Measurements from ENCODE around the gene ZNF536. TPM values are rescaled to one million over a fixed set of nuclear protein-coding genes. Genes with fewer than 3 reads are reported as not detected.
"Not testable (repeated sequence)": the region's sequence is repeated elsewhere in the genome, so short reads cannot be mapped to it uniquely, and the experiment has no call there.

The ZNF536 gene
- total RNA-seq, 6 donors from 2014 or later = 0.34 to 0.78 (median 0.71) TPM; not detected in 2

- Histone ChIP-seq H3K9me3 (no peaks in the 10 kb centered on the region), H3K36me3 (no peaks in the 10 kb centered on the region), H3K27ac (no peak overlapping the region), H3K4me1 (no peaks in the 10 kb centered on the region), H3K4me3 (no peak overlapping the region), H3K27me3 (no peaks in the 10 kb centered on the region)
- DNase-seq = no peak
- no peak for TF ChIP-seq CTCF (IDR thresholded peaks at IDR 0.05)
- no peak for TF ChIP-seq EP300 (IDR thresholded peaks at IDR 0.05)
- no peak for TF ChIP-seq POLR2A (IDR thresholded peaks at IDR 0.05)
- no peak for TF ChIP-seq POLR2AphosphoS5 (IDR thresholded peaks at IDR 0.05)
- 40 to 89% methylated on average over 1 to 2 of the region's 2 CpGs for WGBS, 2 donors
- no peak for ATAC-seq (ENCODE audit: low FRiP score in 2 of 2)
These were observed 87.7 kb downstream of the ZNF536 start for GRCh38 chr19:30459859-30460258.

- Histone ChIP-seq H3K36me3 (no peaks in the 10 kb centered on the region), H3K4me3 (no peak overlapping the region), H3K27ac (no peak overlapping the region), H3K9me3 (no peaks in the 10 kb centered on the region), H3K27me3 (no peaks in the 10 kb centered on the region), H3K4me1 (no peaks in the 10 kb centered on the region)
- no peak for TF ChIP-seq EP300 (IDR thresholded peaks at IDR 0.05)
- no peak for TF ChIP-seq CTCF (IDR thresholded peaks at IDR 0.05)
- TF ChIP-seq POLR2AphosphoS5 (IDR thresholded peaks at IDR 0.05) = no peak
- TF ChIP-seq POLR2A (IDR thresholded peaks at IDR 0.05) = no peak
- 89 to 91% methylated on average over 7 to 8 of the region's 8 CpGs for WGBS, 2 donors
- DNase-seq (no peak), ATAC-seq (ENCODE audit: low FRiP score in 2 of 2) (no peak)
These were observed 92.0 kb downstream of the ZNF536 start for GRCh38 chr19:30464162-30464561.

GRCh38 chr19:30466598-30466997, 94.4 kb downstream of the ZNF536 start:
- H3K27ac ChIP-seq; ATAC-seq (ENCODE audit: low FRiP score in 2 of 2); H3K9me3 ChIP-seq; H3K27me3 ChIP-seq; H3K4me1 ChIP-seq; H3K4me3 ChIP-seq; DNase-seq; H3K36me3 ChIP-seq: not testable (repeated sequence)
- 93 to 94% methylated on average over 4 of the region's 4 CpGs for WGBS, 2 donors

GRCh38 chr19:30467239-30467638, 95.1 kb downstream of the ZNF536 start:
- no peak overlapping the region for H3K4me3 ChIP-seq
- WGBS, 2 donors = 89 to 91% methylated on average over 4 of the region's 4 CpGs
- DNase-seq (no peak), ATAC-seq (ENCODE audit: low FRiP score in 2 of 2) (no peak)
- no peaks in the 10 kb centered on the region for H3K27me3 ChIP-seq
- H3K9me3 ChIP-seq = no peaks in the 10 kb centered on the region
- H3K27ac ChIP-seq = no peak overlapping the region
- no peaks in the 10 kb centered on the region for H3K4me1 ChIP-seq
- no peaks in the 10 kb centered on the region for H3K36me3 ChIP-seq
- no peak for TF ChIP-seq POLR2A (IDR thresholded peaks at IDR 0.05)
- TF ChIP-seq POLR2AphosphoS5 (IDR thresholded peaks at IDR 0.05) = no peak
- TF ChIP-seq CTCF (IDR thresholded peaks at IDR 0.05) = no peak
- no peak for TF ChIP-seq EP300 (IDR thresholded peaks at IDR 0.05)

- H3K27ac ChIP-seq = no peak overlapping the region
- ATAC-seq (ENCODE audit: low FRiP score in 2 of 2) (no peak), DNase-seq (no peak)
- H3K4me1 ChIP-seq = no peaks in the 10 kb centered on the region
- no peaks in the 10 kb centered on the region for H3K36me3 ChIP-seq
- WGBS, 2 donors = 51 to 58% methylated on average over 5 of the region's 5 CpGs
- peaks cover 0 to 7% (median 0%) of the 10 kb centered on the region in 4 donors for H3K9me3 ChIP-seq
- H3K4me3 ChIP-seq = no peak overlapping the region
- TF ChIP-seq EP300 (IDR thresholded peaks at IDR 0.05) = no peak
- TF ChIP-seq CTCF (IDR thresholded peaks at IDR 0.05) = no peak
- TF ChIP-seq POLR2A (IDR thresholded peaks at IDR 0.05) = no peak
- TF ChIP-seq POLR2AphosphoS5 (IDR thresholded peaks at IDR 0.05) = no peak
- H3K27me3 ChIP-seq = no peaks in the 10 kb centered on the region
These were observed 97.6 kb downstream of the ZNF536 start for GRCh38 chr19:30469774-30470173.
